H9 (cell line): ENCODE data around the gene NSG1. TPM values are rescaled to one million over a fixed set of nuclear protein-coding genes. Genes with fewer than 3 reads are reported as not detected.

ENCODE experiments used
- DNase-seq: peaks from one replicate; pipeline ENCODE4 v3.0.0-alpha.2; 2017
- H2AFZ ChIP-seq: one replicate; pipeline ENCODE4 v1.6.1; 2013; ENCODE audit warnings: mild to moderate bottlenecking, low read length, control low read depth, moderate library complexity
- H2AK5ac ChIP-seq: 2 replicates; pipeline ENCODE4 v1.6.1; 2013; ENCODE audit warnings: low read length, control low read depth, mixed read lengths; ENCODE audit not compliant: insufficient read length
- H2BK120ac ChIP-seq: one replicate; pipeline ENCODE4 v1.6.1; 2013; ENCODE audit warnings: low read depth, mild to moderate bottlenecking, low read length, control low read depth, inconsistent platforms; ENCODE audit not compliant: poor library complexity, severe bottlenecking
- H2BK12ac ChIP-seq: 2 replicates; pipeline ENCODE4 v1.6.1; 2013; ENCODE audit warnings: low read length, control low read depth, mixed read lengths, low read depth; ENCODE audit not compliant: insufficient read length
- H2BK15ac ChIP-seq: 2 replicates; pipeline ENCODE4 v1.6.1; 2013; ENCODE audit warnings: low read depth, low read length, control low read depth
- H2BK20ac ChIP-seq: one replicate; pipeline ENCODE4 v1.6.1; 2013; ENCODE audit warnings: low read depth, mild to moderate bottlenecking, low read length, control low read depth, inconsistent platforms; ENCODE audit not compliant: poor library complexity, severe bottlenecking
- H2BK5ac ChIP-seq: 2 replicates; pipeline ENCODE4 v1.6.1; 2013; ENCODE audit warnings: low read length, control low read depth, mixed read lengths; ENCODE audit not compliant: insufficient read length
- H3K14ac ChIP-seq: 2 replicates; pipeline ENCODE4 v1.6.1; 2013; ENCODE audit warnings: low read length, control low read depth; ENCODE audit not compliant: insufficient read depth
- H3K18ac ChIP-seq: 2 replicates; pipeline ENCODE4 v1.6.1; 2013; ENCODE audit warnings: low read depth, mild to moderate bottlenecking, mixed read lengths, low read length, control low read depth; ENCODE audit not compliant: insufficient read length
- H3K23ac ChIP-seq: 2 replicates; pipeline ENCODE4 v1.6.1; 2013; ENCODE audit warnings: low read length, control low read depth, mixed read lengths, low read depth; ENCODE audit not compliant: insufficient read length
- H3K23me2 ChIP-seq: 2 replicates; pipeline ENCODE4 v1.6.1; 2013; ENCODE audit warnings: low read depth, mild to moderate bottlenecking, mixed read lengths, low read length, control low read depth; ENCODE audit not compliant: insufficient read length, poor library complexity, severe bottlenecking
- H3K27ac ChIP-seq: 2 replicates; pipeline ENCODE4 v1.5.1; 2013; ENCODE audit warnings: low read length, control low read depth, mixed read lengths, low read depth; ENCODE audit not compliant: insufficient read length
- H3K27me3 ChIP-seq: 2 replicates; pipeline ENCODE4 v1.6.1; 2013; ENCODE audit warnings: low read length, control low read depth, inconsistent platforms; ENCODE audit not compliant: insufficient read depth
- H3K4ac ChIP-seq: 2 replicates; pipeline ENCODE4 v1.6.1; 2013; ENCODE audit warnings: low read depth, mild to moderate bottlenecking, control low read depth, inconsistent platforms, low read length, moderate library complexity
- H3K4me1 ChIP-seq: 2 replicates; pipeline ENCODE4 v1.6.1; 2013; ENCODE audit warnings: low read length, control low read depth, inconsistent platforms; ENCODE audit not compliant: insufficient read depth
- H3K4me2 ChIP-seq: 2 replicates; pipeline ENCODE4 v1.6.1; 2013; ENCODE audit warnings: low read length, control low read depth, mixed read lengths; ENCODE audit not compliant: insufficient read length, insufficient read depth
- H3K56ac ChIP-seq: 2 replicates; pipeline ENCODE4 v1.6.1; 2013; ENCODE audit warnings: low read depth, mild to moderate bottlenecking, mixed read lengths, low read length, control low read depth; ENCODE audit not compliant: insufficient read length
- H3K79me1 ChIP-seq: 2 replicates; pipeline ENCODE4 v1.6.1; 2013; ENCODE audit warnings: low read depth, mild to moderate bottlenecking, moderate library complexity, low read length, control low read depth, inconsistent platforms; ENCODE audit not compliant: insufficient read depth, poor library complexity, severe bottlenecking
- H3K79me2 ChIP-seq: 2 replicates; pipeline ENCODE4 v1.6.1; 2013; ENCODE audit warnings: low read length, control low read depth, inconsistent platforms; ENCODE audit not compliant: insufficient read depth
- H3K9ac ChIP-seq: 2 replicates; pipeline ENCODE4 v1.6.1; 2013; ENCODE audit warnings: low read length, control low read depth, mixed read lengths; ENCODE audit not compliant: insufficient read length; ENCODE audit errors: extremely low read depth
- H3K9me3 ChIP-seq: one replicate; pipeline ENCODE4 v1.6.1; 2013; ENCODE audit warnings: low read depth, low read length, inconsistent platforms; ENCODE audit not compliant: control insufficient read depth
- H3T11ph ChIP-seq: one replicate; pipeline ENCODE4 v1.6.1; 2013; ENCODE audit warnings: mild to moderate bottlenecking, low read length, control low read depth, inconsistent platforms
- H4K20me1 ChIP-seq: one replicate; pipeline ENCODE4 v1.6.1; 2013; ENCODE audit not compliant: control insufficient read depth, insufficient read length, insufficient read depth
- H4K5ac ChIP-seq: 2 replicates; pipeline ENCODE4 v1.6.1; 2013; ENCODE audit warnings: low read depth, mild to moderate bottlenecking, mixed read lengths, low read length, control low read depth; ENCODE audit not compliant: insufficient read length
- H4K8ac ChIP-seq: replicated peaks from 2 replicates; pipeline ENCODE4 v1.6.1; 2013; ENCODE audit warnings: low read length, control low read depth, mixed read lengths, low read depth; ENCODE audit not compliant: insufficient read length
- H4K91ac ChIP-seq: 2 replicates; pipeline ENCODE4 v1.6.1; 2013; ENCODE audit warnings: low read depth, mild to moderate bottlenecking, moderate library complexity, mixed read lengths, low read length, control low read depth; ENCODE audit not compliant: insufficient read length
- H3K27ac Mint-ChIP-seq, 3 experiments: 2 replicates in 2 of 3; 3 replicates in 1 of 3; pipeline ENCODE4 v1.8.0; 2020 to 2021; ENCODE audit warnings: mixed read lengths in 3 of 3, mild to moderate bottlenecking in 1 of 3, moderate library complexity in 1 of 3
- H3K27me3 Mint-ChIP-seq: 2 replicates; pipeline ENCODE4 v1.8.0; 2021; ENCODE audit warnings: low read depth, mild to moderate bottlenecking, moderate library complexity, mixed read lengths
- H3K36me3 Mint-ChIP-seq, 3 experiments: 2 replicates in 2 of 3; 3 replicates in 1 of 3; pipeline ENCODE4 v1.8.0; 2020 to 2021; ENCODE audit warnings: low read depth in 3 of 3, mixed read lengths in 3 of 3; ENCODE audit not compliant: insufficient read depth in 1 of 3
- H3K4me1 Mint-ChIP-seq, 2 experiments: 2 replicates each; pipeline ENCODE4 v1.8.0; 2020; ENCODE audit warnings: mixed read lengths in 2 of 2
- H3K4me3 Mint-ChIP-seq, 2 experiments: 2 replicates in 1 of 2; 3 replicates in 1 of 2; pipeline ENCODE4 v1.8.0; 2020 to 2021; ENCODE audit warnings: mild to moderate bottlenecking in 2 of 2, mixed read lengths in 2 of 2, moderate library complexity in 1 of 2
- H3K9me3 Mint-ChIP-seq, 2 experiments: 2 replicates in 1 of 2; 3 replicates in 1 of 2; pipeline ENCODE4 v1.8.0; 2020; ENCODE audit warnings: mild to moderate bottlenecking in 2 of 2, mixed read lengths in 2 of 2, moderate library complexity in 1 of 2
- WGBS: extraction: QIAGEN DNeasy Blood & Tissue Kit; methylation state at CpG from one replicate; pipeline ENCODE4 v1.1.7; 2013; ENCODE audit warnings: missing lambda C conversion rate, low lambda C conversion rate, mixed read lengths; ENCODE audit not compliant: insufficient read length; ENCODE audit errors: extremely low coverage; 5-methylcytosine and 5-hydroxymethylcytosine counted together
- total RNA-seq: library from RNA; stranded (reverse); gene quantifications from 2 replicates; pipeline ENCODE4 v1.2.1, GENCODE V29; 2021
- TF ChIP-seq, protein P1 (sequence below): fragments of 200-600 bp; sonication (generic); conservative IDR thresholded peaks from 3 replicates; pipeline ENCODE4 v1.8.0; 2021; ENCODE audit warnings: antibody characterized with exemption, mild to moderate bottlenecking

Gene NSG1
- total RNA-seq, 1 experiment from 2014 or later, result 9.3 TPM

GRCh38 chr4:4344915-4345527 lies 41.9 kb upstream of the NSG1 start:
- no peak overlapping the region for H2BK12ac ChIP-seq
- H3K4ac ChIP-seq, result no peak overlapping the region
- H3K18ac ChIP-seq, result no peak overlapping the region
- H3K23me2 ChIP-seq, result no peaks in the 10 kb centered on the region
- no peaks in the 10 kb centered on the region for H4K20me1 ChIP-seq
- no peak overlapping the region for H2BK20ac ChIP-seq
- no peaks in the 10 kb centered on the region for H3K4me1 ChIP-seq
- no peak overlapping the region for H2AFZ ChIP-seq
- no peaks in the 10 kb centered on the region for H3K36me3 Mint-ChIP-seq
- H2BK5ac ChIP-seq, result no peak overlapping the region
- H3T11ph ChIP-seq, result no peak overlapping the region
- H3K9ac ChIP-seq, result no peak overlapping the region
- DNase-seq, result no peak
- no peak overlapping the region for H3K4me3 Mint-ChIP-seq
- no peak overlapping the region for H3K27ac ChIP-seq
- no peaks in the 10 kb centered on the region for H3K27me3 ChIP-seq
- no peak overlapping the region for H2BK120ac ChIP-seq
- no peak overlapping the region for H3K56ac ChIP-seq
- H3K23ac ChIP-seq, result no peak overlapping the region
- no peaks in the 10 kb centered on the region for H3K79me1 ChIP-seq
- no peak overlapping the region for H2BK15ac ChIP-seq
- no peak overlapping the region for H3K14ac ChIP-seq
- no peaks in the 10 kb centered on the region for H3K79me2 ChIP-seq
- H3K27me3 Mint-ChIP-seq, result peaks cover 35% of the 10 kb centered on the region
- TF ChIP-seq, protein P1, sequence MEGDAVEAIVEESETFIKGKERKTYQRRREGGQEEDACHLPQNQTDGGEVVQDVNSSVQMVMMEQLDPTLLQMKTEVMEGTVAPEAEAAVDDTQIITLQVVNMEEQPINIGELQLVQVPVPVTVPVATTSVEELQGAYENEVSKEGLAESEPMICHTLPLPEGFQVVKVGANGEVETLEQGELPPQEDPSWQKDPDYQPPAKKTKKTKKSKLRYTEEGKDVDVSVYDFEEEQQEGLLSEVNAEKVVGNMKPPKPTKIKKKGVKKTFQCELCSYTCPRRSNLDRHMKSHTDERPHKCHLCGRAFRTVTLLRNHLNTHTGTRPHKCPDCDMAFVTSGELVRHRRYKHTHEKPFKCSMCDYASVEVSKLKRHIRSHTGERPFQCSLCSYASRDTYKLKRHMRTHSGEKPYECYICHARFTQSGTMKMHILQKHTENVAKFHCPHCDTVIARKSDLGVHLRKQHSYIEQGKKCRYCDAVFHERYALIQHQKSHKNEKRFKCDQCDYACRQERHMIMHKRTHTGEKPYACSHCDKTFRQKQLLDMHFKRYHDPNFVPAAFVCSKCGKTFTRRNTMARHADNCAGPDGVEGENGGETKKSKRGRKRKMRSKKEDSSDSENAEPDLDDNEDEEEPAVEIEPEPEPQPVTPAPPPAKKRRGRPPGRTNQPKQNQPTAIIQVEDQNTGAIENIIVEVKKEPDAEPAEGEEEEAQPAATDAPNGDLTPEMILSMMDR, result no peak
- H3K4me1 Mint-ChIP-seq, result peaks cover 0 to 14% of the 10 kb centered on the region in 2 experiments; a peak in 2 of 4 replicates
- no peaks in the 10 kb centered on the region for H3K9me3 ChIP-seq
- H3K27ac Mint-ChIP-seq, result no peak overlapping the region
- H3K4me2 ChIP-seq, result no peak overlapping the region
- peaks cover 3 to 7% of the 10 kb centered on the region in 2 experiments for H3K9me3 Mint-ChIP-seq
- H2AK5ac ChIP-seq, result no peak overlapping the region
- no peak overlapping the region for H4K5ac ChIP-seq
- no peak overlapping the region for H4K8ac ChIP-seq
- H4K91ac ChIP-seq, result no peak overlapping the region
- WGBS, result no CpG with 5 or more reads among the region's 14 CpGs
